AG04449 (cell line): ENCODE results near the gene ARL15.

Source experiments
- CTCF ChIA-PET: fragments of 350-600 bp; formaldehyde crosslinking; extraction: SDS; loops from one replicate; lab custom pipeline; 2021; ENCODE audit warnings: antibody characterized with exemption; lab: Yijun Ruan, JAX
- POLR2A ChIA-PET: fragments of 400-600, 350-600 bp; formaldehyde crosslinking; extraction: SDS; loops from one replicate; lab custom pipeline; 2020; ENCODE audit warnings: antibody characterized with exemption, inconsistent platforms; lab: Yijun Ruan, JAX
- DNase-seq: peaks from one replicate; pipeline ENCODE4 v3.0.0-alpha.2; 2010; ENCODE audit warnings: low read depth, low spot score
- H3K4me3 ChIP-seq: 2 replicates; pipeline ENCODE4 v1.5.1; 2011; ENCODE audit warnings: low read depth, mild to moderate bottlenecking, control low read depth, low read length
- TF ChIP-seq, protein P1 (sequence below): IDR thresholded peaks from one replicate; pipeline ENCODE4 v1.5.1; 2011; ENCODE audit warnings: mild to moderate bottlenecking, moderate library complexity, low read length, control low read depth, inconsistent platforms; ENCODE audit not compliant: insufficient read depth; ENCODE audit errors: missing control alignments

The ARL15 gene

DNA sequence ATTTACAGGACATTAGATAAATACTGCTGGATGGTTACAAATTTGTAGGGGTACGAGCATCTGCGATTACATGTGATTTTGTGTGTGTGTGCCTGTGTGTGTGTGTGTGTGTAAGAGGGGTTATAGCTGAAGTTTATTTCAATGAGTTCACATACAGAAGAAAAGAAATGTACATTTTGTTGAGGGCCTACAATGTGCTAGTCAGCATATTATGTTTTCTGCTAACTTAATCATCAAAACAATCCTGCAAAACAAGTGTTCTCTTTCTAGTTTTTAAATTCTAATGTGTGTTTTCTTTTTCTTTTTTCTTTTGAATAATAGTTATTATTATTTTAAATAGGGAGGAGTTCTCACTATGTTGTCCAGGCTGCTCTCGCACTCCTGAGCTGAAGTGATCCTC, 305.7 kb downstream of the ARL15 start:
- H3K4me3 ChIP-seq, result no peak overlapping the region
- DNase-seq, result no peak
- ChIA-PET CTCF (interaction anchor here (0.9 to 1.1 kb wide), 2 partner anchors 8 to 12 kb away, joined by 3 read pairs; no protein-coding TSS in a partner anchor), POLR2A (no interaction called here)
- TF ChIP-seq, protein P1, sequence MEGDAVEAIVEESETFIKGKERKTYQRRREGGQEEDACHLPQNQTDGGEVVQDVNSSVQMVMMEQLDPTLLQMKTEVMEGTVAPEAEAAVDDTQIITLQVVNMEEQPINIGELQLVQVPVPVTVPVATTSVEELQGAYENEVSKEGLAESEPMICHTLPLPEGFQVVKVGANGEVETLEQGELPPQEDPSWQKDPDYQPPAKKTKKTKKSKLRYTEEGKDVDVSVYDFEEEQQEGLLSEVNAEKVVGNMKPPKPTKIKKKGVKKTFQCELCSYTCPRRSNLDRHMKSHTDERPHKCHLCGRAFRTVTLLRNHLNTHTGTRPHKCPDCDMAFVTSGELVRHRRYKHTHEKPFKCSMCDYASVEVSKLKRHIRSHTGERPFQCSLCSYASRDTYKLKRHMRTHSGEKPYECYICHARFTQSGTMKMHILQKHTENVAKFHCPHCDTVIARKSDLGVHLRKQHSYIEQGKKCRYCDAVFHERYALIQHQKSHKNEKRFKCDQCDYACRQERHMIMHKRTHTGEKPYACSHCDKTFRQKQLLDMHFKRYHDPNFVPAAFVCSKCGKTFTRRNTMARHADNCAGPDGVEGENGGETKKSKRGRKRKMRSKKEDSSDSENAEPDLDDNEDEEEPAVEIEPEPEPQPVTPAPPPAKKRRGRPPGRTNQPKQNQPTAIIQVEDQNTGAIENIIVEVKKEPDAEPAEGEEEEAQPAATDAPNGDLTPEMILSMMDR, result no peak

DNA sequence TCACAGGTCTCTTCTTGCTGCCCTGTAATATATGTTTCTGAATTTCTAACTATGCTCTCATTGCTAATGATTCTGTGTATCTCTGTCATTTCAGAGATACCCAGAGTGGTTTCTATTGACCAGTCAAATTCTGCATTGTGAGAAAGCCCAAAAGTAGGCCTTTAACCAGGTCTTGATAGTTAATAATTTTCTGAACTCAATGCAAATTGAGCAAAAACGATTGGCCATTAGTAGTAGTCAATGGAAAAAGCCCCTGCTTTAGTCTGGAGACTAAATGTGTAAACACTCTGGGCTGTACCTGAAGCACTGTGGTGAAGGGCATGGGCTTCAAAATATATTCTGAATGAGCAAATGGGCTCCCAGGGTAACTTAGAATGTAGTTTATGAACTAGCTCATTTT, 307.6 kb downstream of the ARL15 start:
- TF ChIP-seq, protein P1, result no peak
- DNase-seq, result no peak
- ChIA-PET CTCF (no interaction called here), POLR2A (no interaction called here)
- no peak overlapping the region for H3K4me3 ChIP-seq

DNA sequence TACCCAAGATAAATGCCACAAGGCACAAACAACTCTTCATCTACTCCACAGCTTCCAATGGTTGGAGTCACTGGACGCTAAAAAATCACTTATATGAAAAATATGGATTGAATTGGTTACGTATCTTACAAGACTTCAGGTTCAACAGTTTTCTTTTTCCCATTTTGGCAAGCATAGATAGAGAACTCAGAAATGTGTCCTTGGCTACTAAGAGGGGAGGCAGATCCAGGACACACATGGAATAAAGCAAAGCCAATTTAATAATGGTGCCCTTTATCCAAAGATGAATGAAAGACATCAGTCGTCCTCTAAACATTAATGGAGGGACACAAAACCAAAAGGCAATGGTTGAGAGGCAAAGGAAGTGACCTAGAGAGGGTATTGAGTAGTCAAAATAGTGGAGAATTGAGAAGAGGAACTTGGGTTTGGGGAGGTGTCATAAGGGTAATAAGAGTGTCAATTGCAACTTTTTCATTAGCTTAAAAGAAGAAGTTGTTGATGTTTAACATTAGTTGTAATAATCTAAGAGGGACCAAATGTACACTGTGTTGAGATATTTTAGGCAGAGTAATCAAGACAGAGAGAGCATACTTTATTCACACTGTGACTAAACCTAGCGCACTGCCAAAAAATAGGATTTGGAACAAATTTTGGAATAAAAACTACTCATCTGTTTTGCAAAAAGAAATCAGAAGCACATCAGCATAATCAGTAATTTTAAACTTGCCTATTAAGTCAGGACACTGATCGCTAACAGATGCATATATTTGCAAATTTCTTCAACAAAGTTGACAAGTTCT, 308.2 kb downstream of the ARL15 start:
- ChIA-PET POLR2A (no interaction called here), CTCF (no interaction called here)
- TF ChIP-seq, protein P1, result no peak
- no peak overlapping the region for H3K4me3 ChIP-seq
- DNase-seq, result no peak

DNA sequence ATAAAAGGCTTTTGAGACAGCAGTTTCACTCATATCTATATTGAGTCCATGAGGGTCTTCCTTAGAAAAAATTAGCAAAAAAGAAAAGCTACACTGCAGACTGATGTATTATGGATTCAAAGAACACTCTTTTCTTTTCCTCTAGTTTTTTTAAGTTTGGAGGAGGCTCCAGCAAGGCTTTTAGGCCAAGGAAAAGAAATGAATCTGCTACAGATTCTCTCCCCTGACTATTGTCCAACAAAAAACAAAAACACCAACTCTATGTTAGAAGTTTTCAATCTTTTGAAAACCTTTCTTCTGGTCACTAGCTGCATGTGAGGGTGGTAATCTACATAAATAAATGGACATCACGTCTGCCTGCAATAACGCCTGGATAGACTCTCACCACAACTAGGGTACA, 310.4 kb downstream of the ARL15 start:
- DNase-seq, result no peak
- no peak overlapping the region for H3K4me3 ChIP-seq
- TF ChIP-seq, protein P1, result no peak
- POLR2A ChIA-PET, result no interaction called here
- CTCF ChIA-PET, result no interaction called here

DNA sequence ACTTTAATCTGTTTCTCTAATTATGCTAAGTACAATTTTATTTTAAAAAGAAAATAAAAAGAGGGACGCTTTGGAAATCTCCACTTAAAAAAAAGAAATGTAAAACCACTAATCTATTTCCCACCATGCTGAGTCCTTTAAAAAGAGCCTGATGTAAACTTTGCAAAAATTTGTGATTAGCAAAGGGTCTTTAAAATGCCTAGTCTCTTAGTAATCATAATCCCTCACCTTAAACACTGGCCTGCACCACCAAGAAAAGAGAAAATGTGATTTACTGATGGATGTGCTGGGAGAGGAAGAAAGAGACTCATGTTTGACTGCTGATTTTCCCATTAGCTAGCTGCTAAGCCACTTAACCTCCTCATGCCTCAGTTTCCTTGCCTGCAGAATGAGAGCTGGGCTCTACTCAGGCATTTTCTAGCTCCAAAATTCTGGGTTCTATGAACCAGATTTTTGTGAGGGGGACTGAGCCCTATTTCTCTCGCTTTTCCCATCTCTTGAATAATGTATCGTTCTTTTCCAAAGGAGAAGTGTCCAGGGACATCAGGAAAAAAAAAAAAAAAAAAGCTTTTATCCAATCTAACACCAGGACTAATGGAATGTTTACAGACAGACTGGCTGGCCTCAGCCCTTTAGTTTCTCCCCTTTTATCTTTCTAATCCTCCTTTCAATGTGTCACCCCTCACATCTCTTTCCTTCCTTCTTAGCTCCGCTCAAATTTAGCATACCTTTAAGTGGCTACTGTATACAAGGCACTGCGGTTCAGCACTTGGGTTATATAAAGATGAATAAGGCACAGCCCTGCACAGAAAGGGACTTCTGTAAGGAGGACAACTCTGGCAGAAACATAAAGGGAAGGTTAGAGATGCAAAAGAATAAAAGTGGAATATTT, 312.4 kb downstream of the ARL15 start:
- no peak overlapping the region for H3K4me3 ChIP-seq
- CTCF ChIA-PET, result no interaction called here
- POLR2A ChIA-PET, result no interaction called here
- no peak for DNase-seq
- TF ChIP-seq, protein P1, result no peak

DNA sequence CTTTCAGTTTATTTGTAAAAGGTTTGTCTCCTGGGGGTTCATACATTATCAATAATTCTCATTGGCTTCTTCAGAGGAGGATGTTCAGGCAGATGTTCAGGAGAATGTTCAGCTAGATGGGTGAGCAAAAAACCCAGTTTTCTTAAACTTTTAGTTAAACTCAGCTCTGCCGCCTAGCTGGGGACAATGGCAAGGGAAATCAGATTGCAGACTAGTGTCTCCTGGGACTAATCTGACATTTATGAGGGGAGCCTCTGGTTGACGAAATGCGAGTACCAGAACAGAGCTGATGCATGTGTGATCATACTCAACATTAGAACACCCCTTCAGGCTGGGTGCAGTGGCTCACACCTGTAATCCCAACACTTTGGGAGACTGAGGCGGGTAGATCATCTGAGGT, 314.4 kb downstream of the ARL15 start:
- CTCF ChIA-PET, result interaction anchor here (0.8 kb wide), 1 partner anchor 40 kb away, joined by 3 read pairs; no protein-coding TSS in a partner anchor
- TF ChIP-seq, protein P1, result no peak
- DNase-seq, result no peak
- POLR2A ChIA-PET, result no interaction called here
- no peak overlapping the region for H3K4me3 ChIP-seq
